GM20000 (cell line): ENCODE results near the gene MXRA8.

ENCODE experiments used
- DNase-seq: peaks from one replicate; pipeline ENCODE4 v3.0.0; 2012; ENCODE audit warnings: low spot score
- CTCF ChIP-seq: IDR thresholded peaks from 2 replicates; pipeline ENCODE4 v1.5.1; 2012; ENCODE audit warnings: mild to moderate bottlenecking, control low read depth; ENCODE audit errors: extremely low read depth, missing control alignments

MXRA8 gene

GRCh38 chr1:1313500-1314236 is 44.7 kb downstream of the MXRA8 start:
- TF ChIP-seq CTCF = no peak
- DNase-seq = no peak

- no peak for TF ChIP-seq CTCF
- no peak for DNase-seq
Observed at GRCh38 chr1:1312450-1313314, 45.7 kb downstream of the MXRA8 start.

- TF ChIP-seq CTCF = no peak
- no peak for DNase-seq
Observed at GRCh38 chr1:1311107-1312104, 46.9 kb downstream of the MXRA8 start.

GRCh38 chr1:1310476-1311053 is 47.8 kb downstream of the MXRA8 start:
- DNase-seq = no peak
- TF ChIP-seq CTCF = no peak

- no peak for DNase-seq
- no peak for TF ChIP-seq CTCF
Observed at GRCh38 chr1:1310109-1310385, 48.3 kb downstream of the MXRA8 start.

- DNase-seq = no peak
- no peak for TF ChIP-seq CTCF
Observed at GRCh38 chr1:1309251-1310108, 48.9 kb downstream of the MXRA8 start.
